HepG2 (cell line): ENCODE measurements around the gene TMEM41A. TPM values are rescaled to one million over a fixed set of nuclear protein-coding genes. Genes with fewer than 3 reads are reported as not detected.

Source experiments
- ATAC-seq: fragments of 200-7000 bp; cut with Tn5 transposase; 3 replicates; pipeline ENCODE4 v1.9.1; 2020; ENCODE audit warnings: mild to moderate bottlenecking, moderate library complexity
- BruUV-seq: library from RNA; stranded (reverse); fragments of 400-500 nt; replicated peaks from 2 replicates; lab custom pipeline; 2021; lab: Mats Ljungman, UMichigan
- CTCF ChIA-PET: fragments of 300-600 bp; formaldehyde crosslinking; extraction: SDS; loops from one replicate; lab custom pipeline; 2021; ENCODE audit warnings: low total read pairs, inconsistent platforms, low intra/inter-chr PET ratio; lab: Yijun Ruan, JAX
- POLR2A ChIA-PET: fragments of 350-600 bp; sonication (Branson Sonifier 250); formaldehyde crosslinking; loops from one replicate; lab custom pipeline; 2020; ENCODE audit warnings: antibody characterized with exemption, inconsistent platforms; lab: Yijun Ruan, JAX
- DNase-seq: peaks from one replicate; pipeline ENCODE4 v3.0.0-alpha.2; 2015; ENCODE audit warnings: low spot score
- FAIRE-seq: peaks from 3 replicates; lab custom pipeline; 2011; peaks lifted over from hg19 to GRCh38; lab: Jason Lieb, UNC
- H2AFZ ChIP-seq: one replicate; pipeline ENCODE4 v1.6.1; 2011; ENCODE audit warnings: low read length, inconsistent platforms
- H3K27ac ChIP-seq: fragments of 300-600 bp; 3 replicates; pipeline ENCODE4 v1.8.0; 2011; ENCODE audit warnings: mixed run types, mild to moderate bottlenecking, mixed read lengths, low read length, inconsistent platforms; ENCODE audit not compliant: insufficient read depth; ENCODE audit errors: extremely low read length
- H3K27me3 ChIP-seq, 2 experiments: fragments of 200-600 bp in 1 of 2; 2 replicates in 1 of 2; 3 replicates in 1 of 2; pipeline versions ENCODE4 v1.6.0 to v1.8.0; 2011; ENCODE audit warnings: low read length in 2 of 2, mild to moderate bottlenecking in 2 of 2, moderate library complexity in 2 of 2, inconsistent platforms in 1 of 2; ENCODE audit not compliant: insufficient read depth in 2 of 2, control insufficient read depth in 1 of 2
- H3K36me3 ChIP-seq, 2 experiments: fragments of 200-600 bp in 1 of 2; replicated peaks in 1 of 2; 2 replicates in 1 of 2; 3 replicates in 1 of 2; pipeline versions ENCODE4 v1.5.1 to v1.8.0; 2011; ENCODE audit warnings: low read length in 2 of 2, inconsistent platforms in 1 of 2; ENCODE audit not compliant: insufficient read depth in 2 of 2, control insufficient read depth in 1 of 2
- H3K4me1 ChIP-seq: 2 replicates; pipeline ENCODE4 v1.5.1; 2012; ENCODE audit warnings: low read length, inconsistent platforms; ENCODE audit not compliant: insufficient read depth
- H3K4me2 ChIP-seq: 2 replicates; pipeline ENCODE4 v1.6.0; 2011; ENCODE audit warnings: low read depth, low read length, inconsistent platforms
- H3K4me3 ChIP-seq, 3 experiments: fragments of 200-600 bp in 1 of 3; sonication (generic), shearing (Covaris generic) in 1 of 3; replicated peaks in 1 of 3; 2 replicates each; pipeline ENCODE4 v1.5.1; 2011 to 2016; ENCODE audit warnings: low read length in 3 of 3, inconsistent platforms in 2 of 3, low read depth in 2 of 3, mild to moderate bottlenecking in 2 of 3, control low read depth in 1 of 3, mixed read lengths in 1 of 3; ENCODE audit not compliant: insufficient read depth in 1 of 3
- H3K79me2 ChIP-seq: one replicate; pipeline ENCODE4 v1.6.1; 2011; ENCODE audit warnings: low read length, inconsistent platforms; ENCODE audit not compliant: insufficient read depth
- H3K9ac ChIP-seq: 2 replicates; pipeline ENCODE4 v1.6.0; 2011; ENCODE audit warnings: mild to moderate bottlenecking, low read depth, low read length, inconsistent platforms; ENCODE audit not compliant: insufficient read depth
- H3K9me3 ChIP-seq: 2 replicates; pipeline ENCODE4 v1.5.1; 2012; ENCODE audit warnings: mild to moderate bottlenecking, low read length
- H4K20me1 ChIP-seq: 2 replicates; pipeline ENCODE4 v1.6.0; 2011; ENCODE audit warnings: inconsistent platforms, mild to moderate bottlenecking, low read length, moderate library complexity; ENCODE audit not compliant: insufficient read depth
- HNF4A ChIP-seq: sonication (generic); formaldehyde crosslinking; IDR thresholded peaks from 2 replicates; pipeline ENCODE4 v1.4.0; 2020; ENCODE audit warnings: missing genetic modification reagents
- KAT8 ChIP-seq: IDR thresholded peaks from 2 replicates; pipeline ENCODE4 v1.6.1; 2016; ENCODE audit warnings: missing genetic modification reagents, missing compliant biosample characterization
- MEF2D ChIP-seq: sonication (generic); formaldehyde crosslinking; IDR thresholded peaks from 2 replicates; pipeline ENCODE4 v1.5.1; 2020; ENCODE audit warnings: mild to moderate bottlenecking, missing genetic modification reagents
- SIN3A ChIP-seq: IDR thresholded peaks from 2 replicates; pipeline ENCODE4 v1.6.1; 2011; ENCODE audit warnings: low read depth, mild to moderate bottlenecking, control low read depth, low read length, borderline replicate concordance
- YY1 ChIP-seq: IDR thresholded peaks from 2 replicates; pipeline ENCODE4 v1.6.1; 2011; ENCODE audit warnings: low read length, low read depth, moderate library complexity, mild to moderate bottlenecking; ENCODE audit not compliant: insufficient read depth, insufficient replicate concordance
- ZNF292 ChIP-seq: sonication (generic); formaldehyde crosslinking; IDR thresholded peaks from 2 replicates; pipeline ENCODE4 v1.8.1; 2022; ENCODE audit warnings: mild to moderate bottlenecking, low read depth, missing genetic modification reagents, borderline replicate concordance
- ZNF484 ChIP-seq: sonication (generic); formaldehyde crosslinking; IDR thresholded peaks from 2 replicates; pipeline ENCODE4 v1.5.1; 2020; ENCODE audit warnings: mild to moderate bottlenecking, low read depth, missing genetic modification reagents, borderline replicate concordance
- ZNF605 ChIP-seq: sonication (generic); formaldehyde crosslinking; IDR thresholded peaks from 2 replicates; pipeline ENCODE4 v1.8.0; 2022; ENCODE audit warnings: mild to moderate bottlenecking, missing genetic modification reagents
- ZNF644 ChIP-seq: IDR thresholded peaks from 2 replicates; pipeline ENCODE4 v1.6.1; 2016; ENCODE audit warnings: low read depth
- ZNF782 ChIP-seq: sonication (generic); formaldehyde crosslinking; IDR thresholded peaks from 2 replicates; pipeline ENCODE4 v1.4.0; 2020; ENCODE audit warnings: missing genetic modification reagents, mild to moderate bottlenecking, borderline replicate concordance
- ZSCAN25 ChIP-seq: sonication (generic); formaldehyde crosslinking; IDR thresholded peaks from 2 replicates; pipeline ENCODE4 v1.8.0; 2022; ENCODE audit warnings: mild to moderate bottlenecking, missing genetic modification reagents
- WGBS: methylation state at CpG from one replicate; pipeline ENCODE4 v1.1.6; 2017; ENCODE audit warnings: low lambda C conversion rate; 5-methylcytosine and 5-hydroxymethylcytosine counted together
- in situ Hi-C: cut with HindIII; loops from 2 replicates; pipeline ENCODE4 v1.10.0; 2017; ENCODE audit warnings: low pct_unique_long_range_greater_than_20kb; ENCODE audit not compliant: extremely low pct_ligation_motif_present
- intact Hi-C: fragments of 100-400 bp; cut with micrococcal nuclease; formaldehyde crosslinking; loops from one replicate; pipeline ENCODE4 v1.10.0; 2022; ENCODE audit not compliant: unreplicated experiment
- polyA plus RNA-seq, 8 experiments: library from polyadenylated mRNA; depleted of rRNA in 3 of 8; stranded (reverse) in 7 of 8; unstranded in 1 of 8; fragments of >200 nt; fragmentation: Illumina TruSeq in 4 of 8; extraction: Trizol in 4 of 8; gene quantifications; 2 replicates each; pipeline versions ENCODE4 v1.2.1 to v1.2.3, GENCODE V29; 2011 to 2016; ENCODE audit warnings: low read depth in 4 of 8, missing spikeins in 1 of 8, mixed read lengths in 1 of 8; ENCODE audit not compliant: insufficient read depth in 1 of 8
- total RNA-seq, 5 experiments: library from RNA; depleted of rRNA; stranded (reverse); fragments of >200 nt; fragmentation: Illumina TruSeq; extraction: Trizol; gene quantifications; 2 replicates each; pipeline ENCODE4 v1.2.3, GENCODE V29; 2016; ENCODE audit warnings: low read depth in 1 of 5

TMEM41A gene
- total and polyA plus RNA-seq, 2 of the 13 experiments (the other 11 are each of a cell fraction or from before 2014, with no cell fraction given) = 30.0 to 40.0 TPM

DNA sequence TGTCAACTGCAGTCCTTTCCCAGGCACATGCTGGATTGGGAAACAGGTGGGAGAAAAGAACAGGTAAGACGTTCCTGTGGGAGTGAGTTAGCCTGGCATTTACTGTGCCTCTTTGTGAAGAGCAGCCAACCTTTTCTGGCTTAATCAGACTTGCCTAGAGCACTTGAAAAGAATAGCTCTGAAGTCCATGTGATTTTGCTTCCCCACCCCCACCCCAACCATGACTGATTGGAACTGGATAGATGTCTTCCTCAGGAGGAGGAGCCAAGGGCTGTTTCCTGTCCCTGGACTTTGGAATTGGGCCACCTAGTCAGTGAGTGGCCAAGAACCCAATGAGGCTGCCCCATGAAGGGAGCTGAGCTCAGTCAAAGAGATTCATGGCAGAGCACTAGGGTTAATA is 4.7 kb upstream of the TMEM41A start:
- no TSS peak for BruUV-seq
- DNase-seq = no peak
- H2AFZ ChIP-seq = peak overlapping the region; percentile 12
- H3K27me3 ChIP-seq = no peaks in the 10 kb centered on the region; a peak in 1 of 5 replicates
- no peaks in the 10 kb centered on the region for H3K9me3 ChIP-seq
- ATAC-seq = no peak
- H3K4me3 ChIP-seq = no peak overlapping the region
- in situ Hi-C loops = no loop called here
- POLR2A ChIA-PET = no interaction called here
- H3K27ac ChIP-seq = no peak overlapping the region
- H3K79me2 ChIP-seq = no peaks in the 10 kb centered on the region
- WGBS = 0% methylated on average over 1 of the region's 1 CpG
- CTCF ChIA-PET = no interaction called here
- no peak for FAIRE-seq
- H4K20me1 ChIP-seq = no peaks in the 10 kb centered on the region
- no peaks in the 10 kb centered on the region for H3K36me3 ChIP-seq
- intact Hi-C loops = loop anchor here (10.0 kb wide), 1 partner anchor 51 kb away; the partner anchor contains the start of gene LIPH
- TF ChIP-seq ZNF644 (peak; percentile 20; the same call in 1 of the 2 replicates), ZNF782 (no peak), ZNF484 (CRISPR knock-in tag) (no peak), YY1 (no peak)
- TF ChIP-seq, all 625 proteins: peak for 1
- peak overlapping the region; percentile 43 for H3K4me2 ChIP-seq
- no peak overlapping the region for H3K9ac ChIP-seq
- H3K4me1 ChIP-seq = peaks cover 33% of the 10 kb centered on the region

- H3K9me3 ChIP-seq = no peaks in the 10 kb centered on the region
- no TSS peak for BruUV-seq
- H3K27ac ChIP-seq = no peak overlapping the region
- DNase-seq (peak; percentile 13), ATAC-seq (no peak), FAIRE-seq (peak; percentile 4)
- H2AFZ ChIP-seq = peak overlapping the region; percentile 12
- no peak overlapping the region for H3K9ac ChIP-seq
- peak overlapping the region; percentile 43 for H3K4me2 ChIP-seq
- in situ Hi-C loops = no loop called here
- H3K79me2 ChIP-seq = no peaks in the 10 kb centered on the region
- peaks cover 33% of the 10 kb centered on the region for H3K4me1 ChIP-seq
- TF ChIP-seq ZSCAN25 (CRISPR knock-in tag) = no peak
- TF ChIP-seq ZNF605 = 0 out of 2 replicates have a peak, but pooled peaks have one; percentile 49
- 0 out of 2 replicates have a peak, but pooled peaks have one; percentile 29 for TF ChIP-seq ZNF292 (CRISPR knock-in tag)
- TF ChIP-seq SIN3A = no peak
- no peak for TF ChIP-seq KAT8
- TF ChIP-seq ZNF484 (CRISPR knock-in tag) = no peak
- TF ChIP-seq MEF2D (CRISPR knock-in tag) = peak; percentile 78; the same call in 1 of the 2 replicates
- TF ChIP-seq HNF4A = peak; percentile 24; the same call in 1 of the 2 replicates
- TF ChIP-seq, all 625 proteins: peak for 4
- Histone ChIP-seq H3K27me3 (no peaks in the 10 kb centered on the region; a peak in 1 of 5 replicates), H3K4me3 (no peak overlapping the region), H3K36me3 (no peaks in the 10 kb centered on the region), H4K20me1 (no peaks in the 10 kb centered on the region)
- 5% methylated on average over 3 of the region's 3 CpGs for WGBS
- POLR2A ChIA-PET = no interaction called here
- intact Hi-C loops = loop anchor here (10.0 kb wide), 1 partner anchor 52 kb away; the partner anchor contains the start of gene LIPH
- CTCF ChIA-PET = no interaction called here
These were observed 4.2 kb upstream of the TMEM41A start for GRCh38 chr3:185502987-185503386.
